ENCODE data around the gene TMEM247.

Gene TMEM247

GRCh38 chr2:46461011-46461674 is 18.2 kb upstream of the TMEM247 start:
- ChIA-PET POLR2A (no interaction called here), CTCF (interaction anchor here (0.7 to 1.0 kb wide), 2 partner anchors 21 to 399 kb away, joined by 3 read pairs; no protein-coding TSS in a partner anchor)
- DNase-seq (ENCODE audit: extremely low spot score): peak; percentile 70

GRCh38 chr2:46461709-46462171 is 17.6 kb upstream of the TMEM247 start:
- ChIA-PET POLR2A (no interaction called here), CTCF (interaction anchor here (0.9 to 1.3 kb wide), 3 partner anchors 11 to 469 kb away, joined by 3 to 4 read pairs (median 3); no protein-coding TSS in a partner anchor)
- TF ChIP-seq SP1 (IDR thresholded peaks at IDR 0.05): no peak
- TF ChIP-seq NFRKB (IDR thresholded peaks at IDR 0.05): no peak
- no peak for TF ChIP-seq BHLHE40 (IDR thresholded peaks at IDR 0.05; ENCODE audit: borderline replicate concordance)
- TF ChIP-seq FOXA1 (IDR thresholded peaks at IDR 0.05): no peak
- no peak for TF ChIP-seq SUZ12 (IDR thresholded peaks at IDR 0.05)
- no peak for TF ChIP-seq ZNF384 (IDR thresholded peaks at IDR 0.05)
- no peak for TF ChIP-seq LEF1 (IDR thresholded peaks at IDR 0.05; ENCODE audit: borderline replicate concordance)
- TF ChIP-seq L3MBTL2 (conservative IDR thresholded peaks at IDR 0.05): no peak
- no peak for TF ChIP-seq HDGF (IDR thresholded peaks at IDR 0.05; ENCODE audit: borderline replicate concordance)
- no peak for TF ChIP-seq TARDBP (IDR thresholded peaks at IDR 0.05)
- no peak for TF ChIP-seq CTBP1 (IDR thresholded peaks at IDR 0.05; ENCODE audit: borderline replicate concordance)
- TF ChIP-seq ARNT (IDR thresholded peaks at IDR 0.05): no peak
- TF ChIP-seq FOXM1 (IDR thresholded peaks at IDR 0.05; ENCODE audit: borderline replicate concordance): no peak
- no peak for TF ChIP-seq FOXK2 (IDR thresholded peaks at IDR 0.05)
- TF ChIP-seq PKNOX1 (IDR thresholded peaks at IDR 0.05): no peak
- DNase-seq (ENCODE audit: extremely low spot score): no peak

More at GRCh38 chr2:46461011-46461674, 18.2 kb upstream of the TMEM247 start:
- TF ChIP-seq ZNF384 (IDR thresholded peaks at IDR 0.05): no peak
- TF ChIP-seq BHLHE40 (IDR thresholded peaks at IDR 0.05; ENCODE audit: borderline replicate concordance): no peak
- TF ChIP-seq ARNT (IDR thresholded peaks at IDR 0.05): no peak
- TF ChIP-seq TARDBP (IDR thresholded peaks at IDR 0.05): no peak
- no peak for TF ChIP-seq FOXA1 (IDR thresholded peaks at IDR 0.05)
- no peak for TF ChIP-seq NFRKB (IDR thresholded peaks at IDR 0.05)
- no peak for TF ChIP-seq SP1 (IDR thresholded peaks at IDR 0.05)

DNA sequence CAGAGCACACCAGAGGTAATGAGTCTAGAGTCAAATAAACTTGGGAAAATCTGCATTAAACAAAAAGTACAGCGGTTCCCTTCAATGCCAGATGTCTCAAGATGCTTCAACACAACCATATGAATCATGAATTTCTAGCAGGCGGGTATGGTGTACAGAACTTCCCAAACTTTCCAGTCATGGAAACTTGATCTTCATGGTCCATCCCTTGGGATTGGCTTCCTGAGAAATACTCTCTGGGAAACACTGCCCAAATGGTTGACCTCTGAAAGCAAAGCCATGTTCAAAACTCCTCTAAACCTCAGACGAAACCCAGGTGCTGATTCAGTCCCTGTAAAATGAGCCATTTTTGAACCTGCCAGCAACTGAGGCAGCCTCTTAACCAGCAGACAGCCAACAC is 16.4 kb upstream of the TMEM247 start:
- ChIA-PET POLR2A (no interaction called here), CTCF (interaction anchor here (1.3 kb wide), 2 partner anchors 12 to 470 kb away, joined by 3 to 4 read pairs; no protein-coding TSS in a partner anchor)
- TF ChIP-seq L3MBTL2 (conservative IDR thresholded peaks at IDR 0.05) (no peak), HDGF (IDR thresholded peaks at IDR 0.05; ENCODE audit: borderline replicate concordance) (no peak), PKNOX1 (IDR thresholded peaks at IDR 0.05) (no peak), FOXK2 (IDR thresholded peaks at IDR 0.05) (no peak), TARDBP (IDR thresholded peaks at IDR 0.05) (no peak), ELF4 (IDR thresholded peaks at IDR 0.05) (no peak), SP1 (IDR thresholded peaks at IDR 0.05) (no peak), ARNT (IDR thresholded peaks at IDR 0.05) (no peak), FOXA1 (IDR thresholded peaks at IDR 0.05) (no peak), ZNF384 (IDR thresholded peaks at IDR 0.05) (no peak), CTBP1 (IDR thresholded peaks at IDR 0.05; ENCODE audit: borderline replicate concordance) (no peak), BHLHE40 (IDR thresholded peaks at IDR 0.05; ENCODE audit: borderline replicate concordance) (no peak), LEF1 (IDR thresholded peaks at IDR 0.05; ENCODE audit: borderline replicate concordance) (no peak), NFRKB (IDR thresholded peaks at IDR 0.05) (no peak), SUZ12 (IDR thresholded peaks at IDR 0.05) (no peak)
- DNase-seq (ENCODE audit: extremely low spot score): no peak

- CTCF ChIA-PET: interaction anchor here (0.8 to 1.2 kb wide), 2 partner anchors 71 to 181 kb away, joined by 3 read pairs; no protein-coding TSS in a partner anchor
- POLR2A ChIA-PET: no interaction called here
- no peak for DNase-seq (ENCODE audit: extremely low spot score)
- no peak for TF ChIP-seq SP1 (IDR thresholded peaks at IDR 0.05)
- TF ChIP-seq SUZ12 (IDR thresholded peaks at IDR 0.05): no peak
- TF ChIP-seq ELF4 (IDR thresholded peaks at IDR 0.05): no peak
- no peak for TF ChIP-seq L3MBTL2 (conservative IDR thresholded peaks at IDR 0.05)
- no peak for TF ChIP-seq FOXK2 (IDR thresholded peaks at IDR 0.05)
- no peak for TF ChIP-seq ARNT (IDR thresholded peaks at IDR 0.05)
- no peak for TF ChIP-seq NFRKB (IDR thresholded peaks at IDR 0.05)
- TF ChIP-seq TARDBP (IDR thresholded peaks at IDR 0.05): no peak
- no peak for TF ChIP-seq FOXA1 (IDR thresholded peaks at IDR 0.05)
- no peak for TF ChIP-seq ZNF384 (IDR thresholded peaks at IDR 0.05)
- TF ChIP-seq FOXM1 (IDR thresholded peaks at IDR 0.05; ENCODE audit: borderline replicate concordance): no peak
- no peak for TF ChIP-seq CTBP1 (IDR thresholded peaks at IDR 0.05; ENCODE audit: borderline replicate concordance)
- no peak for TF ChIP-seq PKNOX1 (IDR thresholded peaks at IDR 0.05)
- no peak for TF ChIP-seq LEF1 (IDR thresholded peaks at IDR 0.05; ENCODE audit: borderline replicate concordance)
These were observed 10.2 kb upstream of the TMEM247 start for GRCh38 chr2:46469116-46469515.

DNA sequence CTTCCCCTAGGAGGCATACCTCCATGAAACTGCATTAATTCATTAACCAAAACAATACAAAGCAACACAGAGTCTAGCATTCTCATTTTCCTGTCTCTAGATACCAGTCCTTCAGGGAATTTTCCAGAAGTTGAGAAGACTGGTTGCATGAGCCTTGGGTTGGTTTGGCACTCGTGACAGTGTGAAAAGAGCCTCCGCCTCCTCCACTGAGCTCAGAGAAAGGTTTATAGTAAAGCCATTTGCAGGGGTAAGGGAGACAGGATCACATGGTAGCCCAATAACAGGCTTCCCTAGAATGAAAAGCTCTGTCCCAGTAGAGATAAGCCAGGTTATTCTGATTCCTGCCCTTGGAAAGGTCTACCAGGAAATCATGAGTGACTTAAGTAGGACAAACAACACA is 9.7 kb upstream of the TMEM247 start:
- CTCF ChIA-PET: interaction anchor here (0.6 to 1.2 kb wide), 3 partner anchors 11 to 180 kb away, joined by 3 read pairs; no protein-coding TSS in a partner anchor
- DNase-seq (ENCODE audit: extremely low spot score): no peak
- TF ChIP-seq ARNT (IDR thresholded peaks at IDR 0.05) (no peak), PKNOX1 (IDR thresholded peaks at IDR 0.05) (no peak), TARDBP (IDR thresholded peaks at IDR 0.05) (no peak), ELF4 (IDR thresholded peaks at IDR 0.05) (no peak), BHLHE40 (IDR thresholded peaks at IDR 0.05; ENCODE audit: borderline replicate concordance) (no peak), FOXA1 (IDR thresholded peaks at IDR 0.05) (no peak), CTBP1 (IDR thresholded peaks at IDR 0.05; ENCODE audit: borderline replicate concordance) (no peak), NFRKB (IDR thresholded peaks at IDR 0.05) (no peak), FOXM1 (IDR thresholded peaks at IDR 0.05; ENCODE audit: borderline replicate concordance) (no peak), ZNF384 (IDR thresholded peaks at IDR 0.05) (no peak), HDGF (IDR thresholded peaks at IDR 0.05; ENCODE audit: borderline replicate concordance) (no peak), L3MBTL2 (conservative IDR thresholded peaks at IDR 0.05) (no peak), SUZ12 (IDR thresholded peaks at IDR 0.05) (no peak), SP1 (IDR thresholded peaks at IDR 0.05) (no peak), FOXK2 (IDR thresholded peaks at IDR 0.05) (no peak), LEF1 (IDR thresholded peaks at IDR 0.05; ENCODE audit: borderline replicate concordance) (no peak)
- POLR2A ChIA-PET: no interaction called here
